ENCODE data around the gene CKM.

Gene CKM

DNA sequence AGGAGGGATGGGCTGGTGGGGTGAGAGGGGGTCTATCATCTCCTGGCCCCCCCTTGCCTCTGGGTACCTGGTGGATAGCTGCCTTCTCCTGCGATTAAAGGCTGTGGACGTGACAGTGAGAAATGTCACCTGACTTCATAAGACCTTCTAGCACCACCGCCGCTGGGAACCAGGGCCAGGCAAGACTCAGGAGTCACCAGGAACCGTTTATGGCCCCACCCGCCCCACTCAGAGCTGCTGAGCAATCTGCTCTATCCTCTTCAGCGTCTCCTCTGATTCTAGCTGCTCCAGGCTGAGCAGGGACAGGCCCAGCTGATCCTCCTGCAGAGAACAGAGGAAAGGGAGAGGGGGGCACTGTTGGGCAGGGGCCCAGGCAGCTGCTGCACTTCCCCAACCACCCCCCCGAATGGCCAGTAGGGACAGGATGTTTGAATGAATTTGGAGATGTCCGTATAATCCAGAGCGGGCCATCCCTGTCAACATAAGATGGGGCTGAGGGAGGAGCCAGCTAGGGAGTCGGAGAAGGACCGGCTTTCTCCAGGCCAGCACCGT lies 28.8 kb upstream of the CKM start:
- TF ChIP-seq EZH2 (IDR thresholded peaks at IDR 0.05; ENCODE audit: borderline replicate concordance, low read length): no peak
- TF ChIP-seq, protein P1, sequence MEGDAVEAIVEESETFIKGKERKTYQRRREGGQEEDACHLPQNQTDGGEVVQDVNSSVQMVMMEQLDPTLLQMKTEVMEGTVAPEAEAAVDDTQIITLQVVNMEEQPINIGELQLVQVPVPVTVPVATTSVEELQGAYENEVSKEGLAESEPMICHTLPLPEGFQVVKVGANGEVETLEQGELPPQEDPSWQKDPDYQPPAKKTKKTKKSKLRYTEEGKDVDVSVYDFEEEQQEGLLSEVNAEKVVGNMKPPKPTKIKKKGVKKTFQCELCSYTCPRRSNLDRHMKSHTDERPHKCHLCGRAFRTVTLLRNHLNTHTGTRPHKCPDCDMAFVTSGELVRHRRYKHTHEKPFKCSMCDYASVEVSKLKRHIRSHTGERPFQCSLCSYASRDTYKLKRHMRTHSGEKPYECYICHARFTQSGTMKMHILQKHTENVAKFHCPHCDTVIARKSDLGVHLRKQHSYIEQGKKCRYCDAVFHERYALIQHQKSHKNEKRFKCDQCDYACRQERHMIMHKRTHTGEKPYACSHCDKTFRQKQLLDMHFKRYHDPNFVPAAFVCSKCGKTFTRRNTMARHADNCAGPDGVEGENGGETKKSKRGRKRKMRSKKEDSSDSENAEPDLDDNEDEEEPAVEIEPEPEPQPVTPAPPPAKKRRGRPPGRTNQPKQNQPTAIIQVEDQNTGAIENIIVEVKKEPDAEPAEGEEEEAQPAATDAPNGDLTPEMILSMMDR (IDR thresholded peaks at IDR 0.05; ENCODE audit: low read length): no peak
- H3F3A ChIP-seq (ENCODE audit: insufficient read depth, low read length): no peaks in the 10 kb centered on the region
- H3K9me2 ChIP-seq (ENCODE audit: low read depth, low read length): no peaks in the 10 kb centered on the region
- H3K79me2 ChIP-seq (ENCODE audit: insufficient read depth, low read length): no peaks in the 10 kb centered on the region
- H2AFZ ChIP-seq (ENCODE audit: low read length): no peak overlapping the region
- no peaks in the 10 kb centered on the region for H3K9me3 ChIP-seq (ENCODE audit: low read length)
- H3K9ac ChIP-seq (ENCODE audit: low read length): no peak overlapping the region
- no peaks in the 10 kb centered on the region for H4K20me1 ChIP-seq (ENCODE audit: insufficient read depth, low read length)
- no peak overlapping the region for H3K4me2 ChIP-seq (ENCODE audit: low read length)
- no peaks in the 10 kb centered on the region for H3K4me1 ChIP-seq (ENCODE audit: insufficient read depth, low read length, severe bottlenecking)
- H3K36me3 ChIP-seq (ENCODE audit: insufficient read depth, low read length): peaks cover 56% of the 10 kb centered on the region
- H3K27ac ChIP-seq (ENCODE audit: low read depth, low read length, poor library complexity, severe bottlenecking): no peak overlapping the region
- no peak overlapping the region for H3K4me3 ChIP-seq (ENCODE audit: low read depth, low read length, poor library complexity, severe bottlenecking)
- H3K27me3 ChIP-seq (ENCODE audit: insufficient read depth, low read length): peaks cover 3% of the 10 kb centered on the region; the same call in 1 of the 2 replicates

DNA sequence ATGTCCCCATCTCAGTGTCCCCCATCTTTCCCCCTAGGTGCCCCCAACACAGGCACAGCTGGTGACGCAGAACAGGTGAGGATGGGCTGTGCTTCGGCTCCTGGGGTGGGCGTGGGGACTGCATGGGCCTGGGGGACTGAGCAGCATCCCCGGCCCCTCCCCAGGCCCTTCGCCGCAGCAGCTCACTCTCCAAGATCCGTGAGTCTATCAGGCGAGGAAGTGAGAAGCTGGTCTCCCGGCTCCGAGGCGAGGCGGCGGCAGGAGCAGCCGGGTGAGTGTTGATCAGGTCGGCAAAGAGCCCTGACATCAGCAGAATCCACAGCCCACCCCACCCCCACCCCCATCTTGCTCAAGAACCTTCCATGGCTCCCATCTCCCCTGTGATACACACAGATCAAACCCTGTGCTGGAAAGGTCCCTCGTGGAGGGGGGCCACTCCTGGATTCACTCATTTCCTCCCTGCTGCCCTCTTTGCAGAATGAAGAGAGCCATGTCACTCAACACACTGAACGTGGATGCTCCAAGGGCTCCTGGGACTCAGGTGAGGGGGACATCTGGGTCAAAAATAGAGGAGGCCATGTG lies 27.9 kb upstream of the CKM start:
- no peaks in the 10 kb centered on the region for H3F3A ChIP-seq (ENCODE audit: insufficient read depth, low read length)
- H2AFZ ChIP-seq (ENCODE audit: low read length): no peak overlapping the region
- H3K9ac ChIP-seq (ENCODE audit: low read length): no peak overlapping the region
- peaks cover 7% of the 10 kb centered on the region; the same call in 1 of the 2 replicates for H3K27me3 ChIP-seq (ENCODE audit: insufficient read depth, low read length)
- TF ChIP-seq, protein P1 (IDR thresholded peaks at IDR 0.05; ENCODE audit: low read length): no peak
- TF ChIP-seq EZH2 (IDR thresholded peaks at IDR 0.05; ENCODE audit: borderline replicate concordance, low read length): no peak
- peaks cover 47% of the 10 kb centered on the region for H3K36me3 ChIP-seq (ENCODE audit: insufficient read depth, low read length)
- H3K4me2 ChIP-seq (ENCODE audit: low read length): no peak overlapping the region
- H3K4me1 ChIP-seq (ENCODE audit: insufficient read depth, low read length, severe bottlenecking): no peaks in the 10 kb centered on the region
- no peak overlapping the region for H3K4me3 ChIP-seq (ENCODE audit: low read depth, low read length, poor library complexity, severe bottlenecking)
- no peak overlapping the region for H3K27ac ChIP-seq (ENCODE audit: low read depth, low read length, poor library complexity, severe bottlenecking)
- H4K20me1 ChIP-seq (ENCODE audit: insufficient read depth, low read length): no peaks in the 10 kb centered on the region
- H3K79me2 ChIP-seq (ENCODE audit: insufficient read depth, low read length): no peaks in the 10 kb centered on the region
- H3K9me2 ChIP-seq (ENCODE audit: low read depth, low read length): no peaks in the 10 kb centered on the region
- no peaks in the 10 kb centered on the region for H3K9me3 ChIP-seq (ENCODE audit: low read length)

DNA sequence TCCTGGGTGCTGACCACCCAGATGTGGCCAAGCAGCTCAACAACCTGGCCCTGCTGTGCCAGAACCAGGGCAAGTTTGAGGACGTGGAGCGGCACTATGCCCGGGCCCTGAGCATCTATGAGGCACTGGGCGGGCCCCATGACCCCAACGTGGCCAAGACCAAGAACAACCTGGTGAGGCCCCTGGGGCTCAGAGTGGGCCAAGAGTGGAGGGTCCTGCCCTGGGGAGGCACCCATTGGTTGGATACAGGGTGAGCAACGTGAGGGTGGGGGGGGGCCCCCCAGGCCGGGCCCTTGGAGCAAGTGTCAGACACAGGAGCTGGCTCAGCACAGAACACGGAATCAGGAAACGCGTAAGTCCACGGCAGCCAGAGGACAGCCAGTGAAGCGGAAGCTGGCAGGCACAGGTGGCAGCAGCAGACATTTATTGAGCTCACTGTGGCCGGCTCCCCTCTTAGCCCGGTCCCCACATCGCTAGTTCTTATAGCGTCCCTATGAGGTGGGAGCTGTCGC lies 26.8 kb upstream of the CKM start:
- Histone ChIP-seq H3F3A (ENCODE audit: insufficient read depth, low read length) (no peaks in the 10 kb centered on the region), H3K27me3 (ENCODE audit: insufficient read depth, low read length) (peaks cover 13% of the 10 kb centered on the region; the same call in 1 of the 2 replicates), H3K36me3 (ENCODE audit: insufficient read depth, low read length) (peaks cover 37% of the 10 kb centered on the region), H4K20me1 (ENCODE audit: insufficient read depth, low read length) (no peaks in the 10 kb centered on the region), H3K4me3 (ENCODE audit: low read depth, low read length, poor library complexity, severe bottlenecking) (no peak overlapping the region), H3K27ac (ENCODE audit: low read depth, low read length, poor library complexity, severe bottlenecking) (no peak overlapping the region), H3K9me3 (ENCODE audit: low read length) (no peaks in the 10 kb centered on the region), H3K9me2 (ENCODE audit: low read depth, low read length) (no peaks in the 10 kb centered on the region), H3K79me2 (ENCODE audit: insufficient read depth, low read length) (no peaks in the 10 kb centered on the region), H3K9ac (ENCODE audit: low read length) (no peak overlapping the region), H3K4me2 (ENCODE audit: low read length) (no peak overlapping the region), H3K4me1 (ENCODE audit: insufficient read depth, low read length, severe bottlenecking) (no peaks in the 10 kb centered on the region), H2AFZ (ENCODE audit: low read length) (no peak overlapping the region)
- TF ChIP-seq EZH2 (IDR thresholded peaks at IDR 0.05; ENCODE audit: borderline replicate concordance, low read length): no peak
- TF ChIP-seq, protein P1 (IDR thresholded peaks at IDR 0.05; ENCODE audit: low read length): no peak
